ENCODE results near the gene THBD.
"Not testable (repeated sequence)": the region's sequence is repeated elsewhere in the genome, so short reads cannot be mapped to it uniquely, and the experiment has no call there.

Gene THBD

GRCh38 chr20:23035731-23036130 lies 13.7 kb downstream of the THBD start:
- no peak for DNase-seq (ENCODE audit: low spot score)

DNA sequence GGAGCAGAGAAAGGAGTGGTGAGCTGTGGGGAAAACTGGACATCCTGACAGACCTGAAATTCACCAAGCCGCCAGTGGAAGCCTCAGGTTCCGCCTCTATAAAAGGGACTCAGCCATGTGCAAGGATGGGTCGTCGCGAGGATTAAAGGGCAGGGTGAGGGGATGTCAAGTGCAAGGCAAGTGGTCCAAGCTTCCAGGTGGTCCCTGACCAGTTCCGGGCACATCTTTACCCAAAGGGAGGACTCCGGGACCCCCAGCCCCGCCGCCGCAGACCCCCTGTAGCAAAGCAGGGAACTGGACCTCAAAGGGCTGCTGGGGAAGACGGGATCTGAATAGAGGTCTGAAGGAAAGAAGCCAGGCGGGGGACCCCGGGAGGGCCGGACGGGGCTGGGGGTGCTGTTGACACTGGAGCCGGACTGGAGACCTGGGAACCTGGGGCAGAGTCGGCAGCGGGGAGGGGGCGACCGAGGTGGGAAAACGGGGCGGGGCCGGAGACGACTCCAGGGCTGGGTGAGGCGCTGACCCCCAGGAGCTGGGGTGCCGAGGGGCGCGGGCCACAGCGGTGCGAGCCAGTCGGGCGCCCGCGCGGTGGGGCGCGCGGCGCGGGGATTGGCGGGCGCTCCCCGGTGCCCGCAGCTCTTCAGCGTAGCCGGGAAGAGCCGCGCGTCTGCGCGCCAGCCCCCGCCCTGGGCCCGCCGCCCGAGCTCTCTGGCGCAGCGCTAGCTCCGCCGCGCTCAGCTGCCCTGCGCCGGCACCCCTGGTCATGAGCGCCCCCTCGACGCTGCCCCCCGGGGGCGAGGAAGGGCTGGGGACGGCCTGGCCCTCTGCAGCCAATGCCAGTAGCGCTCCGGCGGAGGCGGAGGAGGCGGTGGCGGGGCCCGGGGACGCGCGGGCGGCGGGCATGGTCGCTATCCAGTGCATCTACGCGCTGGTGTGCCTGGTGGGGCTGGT lies 14.5 kb downstream of the THBD start, which contains the start of gene SSTR4:
TSS of gene SSTR4 (plus strand) at position 592 of the 951 bp plus-strand sequence. CDS start at position 764, 172 bp downstream.
- DNase-seq (ENCODE audit: low spot score), result no peak

DNA sequence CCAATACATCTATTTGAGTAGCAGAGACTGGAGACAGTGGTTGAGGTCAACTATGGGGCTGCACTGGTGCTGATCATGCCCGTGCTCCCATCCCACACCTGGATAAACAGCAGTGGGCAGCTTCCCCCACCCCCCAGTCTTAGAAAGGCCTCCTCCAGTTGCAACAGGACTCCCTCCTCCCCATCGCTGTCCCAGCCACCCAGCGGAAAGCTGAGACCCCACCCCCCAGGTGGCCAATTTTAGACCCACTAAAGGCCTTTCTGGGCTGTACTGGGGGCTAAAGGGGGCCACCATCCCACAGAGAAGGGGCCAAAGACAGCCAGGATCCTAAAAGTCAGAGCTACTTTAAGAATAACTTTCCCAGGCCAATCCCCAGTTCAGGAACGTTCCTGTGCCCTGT lies 15.6 kb downstream of the THBD start:
- DNase-seq (ENCODE audit: low spot score), result no peak

- no peak for DNase-seq (ENCODE audit: low spot score)
Observed at GRCh38 chr20:23032750-23033078, 16.8 kb downstream of the THBD start.

DNA sequence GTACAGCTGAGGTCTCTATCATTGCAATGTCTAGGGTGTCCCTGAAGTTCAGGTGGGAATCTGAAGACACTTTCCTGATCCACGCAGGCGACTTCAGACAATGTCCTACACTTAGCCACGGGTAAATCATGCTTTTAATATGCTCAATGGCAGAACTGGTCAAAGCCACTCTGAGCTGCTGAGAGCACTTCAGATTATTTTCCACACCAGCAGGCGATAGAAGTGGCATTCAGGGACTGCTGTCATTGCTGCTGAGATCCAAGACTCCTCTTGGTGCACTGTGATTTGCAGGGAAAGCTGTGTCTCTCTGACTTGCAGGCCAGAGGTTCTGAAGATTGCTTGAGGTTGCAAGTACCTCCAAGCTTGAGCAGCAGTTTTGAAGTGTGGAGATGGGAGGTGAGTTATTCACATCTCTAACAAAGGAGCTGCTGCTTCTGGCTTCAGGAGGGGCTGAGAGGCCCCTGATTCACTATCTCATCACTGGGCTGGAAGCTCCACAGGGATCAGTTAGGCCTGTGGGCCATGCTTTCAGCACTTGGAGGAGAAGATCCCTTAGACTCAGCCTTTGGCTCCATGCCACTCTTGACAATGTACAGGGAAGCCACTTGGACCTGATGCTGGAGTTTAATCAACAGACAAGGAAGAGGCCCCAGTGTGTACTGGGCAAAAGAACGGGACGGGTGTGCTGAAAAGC lies 17.3 kb downstream of the THBD start:
- DNase-seq (ENCODE audit: low spot score), result no peak

DNA sequence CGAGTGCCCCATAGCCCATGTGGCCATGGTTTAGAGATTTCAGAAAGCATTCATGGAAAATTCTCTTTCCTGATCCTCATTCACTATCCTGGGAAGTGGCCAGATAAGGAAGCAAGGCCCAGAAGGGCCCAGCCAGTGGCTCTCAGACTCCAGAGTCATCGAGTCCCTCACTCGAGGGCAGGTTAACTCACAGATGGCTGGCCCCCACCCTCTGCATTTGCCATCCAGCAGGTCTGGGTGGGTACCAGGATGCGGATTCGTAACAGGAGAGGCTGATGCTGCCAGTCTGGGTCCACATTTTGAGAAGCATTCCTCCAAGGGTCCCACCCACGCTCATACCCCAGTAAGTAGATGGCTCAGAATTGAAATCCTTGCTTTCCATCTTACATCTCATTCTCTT lies 18.1 kb downstream of the THBD start:
- no peak for DNase-seq (ENCODE audit: low spot score)

- DNase-seq (ENCODE audit: low spot score), result no peak
Observed at GRCh38 chr20:23029324-23029723, 20.1 kb downstream of the THBD start.

DNA sequence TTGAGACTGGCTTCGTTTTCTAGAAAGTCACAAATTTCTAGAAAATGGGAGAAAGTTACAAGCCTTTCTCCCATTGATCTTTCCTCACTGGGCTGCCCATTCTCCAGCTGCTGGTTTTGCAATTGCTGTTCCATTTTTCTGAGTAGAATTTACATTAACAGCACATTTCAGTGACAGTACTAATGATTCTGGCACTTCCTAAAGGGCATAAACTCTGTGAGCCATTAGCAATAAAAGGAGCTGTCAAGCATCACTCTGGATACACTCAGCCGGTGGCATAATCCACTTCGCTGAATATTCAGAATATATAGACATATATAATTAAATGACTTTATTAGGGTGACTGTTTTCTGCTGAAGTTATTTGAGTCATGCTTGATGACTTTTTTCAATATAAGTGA lies 21.1 kb downstream of the THBD start:
- DNase-seq (ENCODE audit: low spot score), result no peak

- no peak for DNase-seq (ENCODE audit: low spot score)
Observed at GRCh38 chr20:23027721-23028120, 21.8 kb downstream of the THBD start.

DNA sequence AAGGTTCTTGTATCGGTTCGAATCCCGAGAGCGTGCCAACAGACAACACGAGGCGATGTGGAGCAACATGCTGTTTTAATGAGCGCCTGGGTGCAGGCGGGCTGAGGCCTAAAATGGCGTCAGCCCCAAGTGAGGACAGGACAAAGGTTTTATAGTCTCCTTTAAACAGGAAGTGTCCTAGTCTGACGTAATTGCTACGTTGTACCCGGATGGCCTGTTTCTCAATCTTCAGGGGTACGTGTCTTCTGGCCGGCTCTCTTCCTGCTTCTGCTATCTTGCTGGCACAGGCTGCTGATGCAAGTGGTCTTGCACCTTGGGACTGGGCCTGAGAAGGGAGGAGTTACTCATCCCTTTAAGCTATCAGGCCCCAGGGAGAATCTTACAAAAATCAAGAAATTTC lies 24.0 kb downstream of the THBD start:
- DNase-seq (ENCODE audit: low spot score), result not testable (repeated sequence)

- no peak for DNase-seq (ENCODE audit: low spot score)
Observed at GRCh38 chr20:23024701-23025100, 24.8 kb downstream of the THBD start.

DNA sequence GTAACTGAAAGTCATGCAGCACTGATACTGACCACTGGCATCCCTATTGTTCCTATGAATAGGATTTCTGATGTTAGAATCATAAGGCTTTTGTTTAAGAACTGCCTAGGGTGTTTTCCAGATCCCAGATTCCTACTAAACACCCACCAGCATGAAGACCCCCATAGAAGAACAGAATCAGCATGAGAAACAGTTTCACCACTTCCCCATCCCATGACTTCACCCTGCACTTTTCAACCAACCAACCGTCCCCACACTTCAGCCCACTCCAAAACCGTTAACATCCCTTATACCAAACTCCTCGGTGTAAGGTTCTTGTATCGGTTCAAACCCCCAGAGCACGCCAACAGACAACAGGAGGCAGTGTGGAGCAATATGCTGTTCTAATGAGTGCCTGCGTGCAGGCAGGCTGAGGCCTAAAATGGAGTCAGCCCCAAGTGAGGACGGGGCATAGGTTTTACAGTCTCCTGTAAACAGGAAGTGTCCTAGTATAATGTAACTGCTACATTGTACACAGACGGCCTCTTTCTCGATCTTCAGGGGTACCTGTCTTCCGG lies 25.8 kb downstream of the THBD start:
- DNase-seq (ENCODE audit: low spot score), result no peak

DNA sequence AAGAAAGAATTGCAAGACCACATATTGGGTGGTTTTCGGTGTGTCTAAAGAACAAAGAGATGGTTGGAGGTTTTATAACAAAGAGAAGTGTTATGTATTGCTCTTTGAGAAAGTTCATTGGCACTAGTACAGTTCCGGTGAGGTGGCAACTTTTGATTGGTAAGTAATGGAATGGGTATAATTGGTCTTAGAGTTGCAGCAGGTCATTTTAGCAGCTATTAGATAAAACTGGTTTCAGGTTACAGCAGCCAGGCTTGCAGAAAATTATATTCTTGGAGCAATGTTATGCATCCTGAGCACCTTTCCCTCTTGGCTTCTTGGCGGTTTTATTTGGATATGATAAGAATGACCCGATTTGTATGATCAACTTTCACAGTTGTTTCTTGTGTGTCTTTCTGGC lies 26.6 kb downstream of the THBD start:
- no peak for DNase-seq (ENCODE audit: low spot score)

- DNase-seq (ENCODE audit: low spot score), result no peak
Observed at GRCh38 chr20:23021951-23022350, 27.5 kb downstream of the THBD start.

DNA sequence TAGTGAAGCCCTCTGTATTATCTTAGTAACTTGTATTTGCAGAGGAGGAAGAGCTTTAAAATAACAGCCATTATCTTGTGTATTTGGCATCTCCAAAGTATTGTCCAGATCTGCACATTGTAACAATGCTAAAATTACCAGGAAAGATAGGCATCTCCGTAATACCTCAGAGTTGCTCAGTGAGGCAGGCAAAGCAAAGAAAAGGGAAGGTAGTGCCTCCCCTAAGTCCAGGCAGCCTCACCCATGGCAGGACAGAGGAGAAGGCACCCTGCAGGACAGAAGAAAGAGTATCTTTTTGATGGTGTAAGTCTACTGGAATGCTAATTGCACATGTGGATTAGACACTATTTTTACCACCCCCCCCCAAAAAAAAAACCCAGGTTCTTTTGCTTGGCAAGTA lies 27.9 kb downstream of the THBD start:
- DNase-seq (ENCODE audit: low spot score), result no peak

GRCh38 chr20:23020230-23021018 lies 29.0 kb downstream of the THBD start:
- no peak for DNase-seq (ENCODE audit: low spot score)

DNA sequence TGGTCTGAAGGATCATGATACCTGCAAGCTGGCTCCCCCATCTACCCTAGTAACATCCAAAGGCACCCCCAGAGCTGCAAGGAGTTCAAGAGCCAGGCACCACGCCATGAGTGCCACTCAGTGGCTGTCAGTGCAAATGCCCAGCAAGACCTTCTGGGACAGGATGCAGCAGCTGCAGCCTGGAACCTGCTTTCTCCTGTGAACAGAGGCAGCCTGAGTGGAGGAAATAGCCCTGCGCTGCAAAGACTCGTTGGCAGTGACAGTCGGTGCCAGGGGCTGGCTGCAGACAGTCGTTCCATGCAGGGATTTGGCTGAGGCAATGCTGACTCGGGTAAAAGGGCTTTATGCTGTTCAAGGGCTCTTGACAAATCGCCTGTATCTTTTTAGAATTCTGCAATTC lies 30.1 kb downstream of the THBD start:
- DNase-seq (ENCODE audit: low spot score), result peak; percentile 38

DNA sequence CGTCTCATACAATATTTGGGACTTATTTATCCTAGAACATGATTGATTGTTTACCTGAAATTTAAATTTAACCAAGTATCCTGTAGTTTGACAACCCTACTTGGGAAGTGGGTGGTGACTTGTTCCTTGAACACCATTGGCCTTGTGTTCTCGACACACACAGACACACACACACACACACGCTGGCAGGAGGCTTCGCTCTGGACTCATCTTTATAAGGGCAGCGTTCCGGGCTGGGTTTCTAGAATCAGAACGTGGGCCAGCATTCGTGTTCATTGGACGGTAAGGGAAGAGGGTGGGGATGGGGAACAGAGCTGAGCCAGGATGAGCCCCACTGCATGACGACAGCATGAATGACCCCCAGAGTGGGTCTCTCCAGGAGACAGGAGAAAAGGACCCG lies 30.5 kb downstream of the THBD start:
- no peak for DNase-seq (ENCODE audit: low spot score)

DNA sequence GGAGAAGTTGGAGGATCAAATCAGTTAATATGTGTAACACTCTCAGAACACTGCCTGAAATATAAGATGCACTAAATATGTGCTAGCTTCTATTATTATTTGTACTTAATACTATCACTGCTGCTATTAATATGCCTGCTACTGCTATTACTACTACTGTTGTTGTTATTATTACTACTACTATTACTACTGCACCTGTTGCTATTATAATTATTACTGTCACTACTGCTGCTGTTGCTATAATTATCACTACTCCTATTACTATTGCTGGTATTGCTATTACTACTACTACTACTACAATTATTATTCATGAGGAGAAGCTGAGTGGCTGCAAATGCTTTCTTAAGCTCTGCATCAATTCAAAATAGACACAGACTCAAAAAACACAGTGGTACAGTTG lies 31.0 kb downstream of the THBD start:
- no peak for DNase-seq (ENCODE audit: low spot score)

DNA sequence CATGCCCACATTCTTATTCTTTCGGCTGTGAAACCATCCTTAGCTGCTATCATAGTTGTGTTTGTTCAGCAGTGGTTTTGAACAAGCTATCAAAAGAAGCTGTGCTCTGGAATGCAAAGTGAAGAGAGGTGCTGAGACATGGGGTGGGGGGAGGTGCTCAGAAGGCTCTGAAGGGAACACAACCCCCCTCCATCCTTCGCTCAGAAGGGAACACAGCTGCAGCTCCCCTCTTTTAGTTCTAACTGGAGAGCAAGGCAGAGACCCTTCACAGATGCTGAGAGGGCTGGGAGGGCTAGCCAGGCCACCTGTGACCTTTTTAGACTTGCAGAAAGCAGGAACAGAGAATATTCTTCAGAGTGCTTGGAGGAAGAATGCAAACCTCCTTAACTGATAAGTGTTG lies 32.0 kb downstream of the THBD start:
- no peak for DNase-seq (ENCODE audit: low spot score)

DNA sequence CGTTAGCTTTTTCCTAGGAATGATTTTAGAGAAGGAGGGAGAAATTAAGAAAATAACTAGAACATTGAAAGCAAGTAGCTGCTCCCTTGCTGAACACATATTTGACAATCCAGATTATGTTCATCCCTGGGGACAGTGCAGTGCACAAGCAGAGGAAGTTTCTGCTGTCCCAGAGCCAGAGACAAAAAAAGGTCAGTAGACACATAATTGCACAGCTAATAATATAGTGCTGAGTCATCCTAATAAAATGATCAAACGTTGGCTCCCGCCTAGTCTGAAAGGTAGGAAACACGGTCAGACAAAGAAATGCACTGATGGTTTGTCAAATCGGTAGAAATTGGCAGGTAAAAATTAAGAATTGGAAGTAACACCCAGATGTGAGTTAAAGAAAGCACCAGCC lies 36.0 kb downstream of the THBD start:
- no peak for DNase-seq (ENCODE audit: low spot score)

GRCh38 chr20:23011008-23011721 lies 38.3 kb downstream of the THBD start:
- DNase-seq (ENCODE audit: low spot score), result no peak
